ENCODE measurements around the gene C17orf58.

DNA sequence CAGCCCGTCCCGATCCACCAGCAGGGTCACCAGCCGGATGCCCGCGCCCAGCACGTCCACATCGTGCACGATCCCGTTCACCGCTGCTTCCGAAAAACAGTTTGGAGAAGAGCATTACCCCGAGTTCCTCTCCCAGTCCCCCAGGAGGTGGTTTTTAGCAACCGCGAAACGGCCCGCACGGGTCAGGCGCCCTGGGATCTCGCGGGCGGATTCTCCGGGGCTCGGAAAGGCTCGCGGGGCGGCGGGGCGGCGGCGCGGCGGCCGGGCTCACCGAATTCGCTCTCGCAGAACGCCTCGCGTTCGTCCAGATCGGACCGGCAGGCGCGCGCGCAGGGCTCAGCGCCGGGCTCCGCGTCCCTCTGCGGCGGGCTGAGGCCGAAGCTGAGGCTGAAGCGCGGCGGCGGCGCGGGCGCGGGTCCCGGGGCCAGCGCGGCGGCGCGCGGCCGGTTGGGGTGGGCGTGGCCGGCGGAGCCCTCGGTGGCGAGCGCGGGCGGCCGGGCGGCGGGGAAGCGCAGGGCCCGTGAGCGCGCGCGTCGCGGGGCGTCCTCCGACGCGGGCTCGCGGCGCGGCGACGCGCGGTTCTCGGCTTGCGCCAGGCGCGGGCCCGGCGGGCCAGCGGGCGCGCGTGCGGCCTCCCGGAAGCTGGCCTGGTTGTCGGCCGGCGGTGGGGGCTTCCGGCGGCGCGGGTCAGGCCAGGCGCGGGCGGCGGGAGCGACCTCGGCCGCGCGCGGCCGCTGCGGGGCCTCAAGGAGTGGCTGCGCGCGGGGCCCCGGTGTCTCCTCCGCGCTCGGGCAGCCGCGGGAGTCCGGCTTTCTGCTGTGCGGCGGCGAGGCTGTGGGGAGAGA, 2.9 kb downstream of the C17orf58 start:
- TF ChIP-seq, protein P1, sequence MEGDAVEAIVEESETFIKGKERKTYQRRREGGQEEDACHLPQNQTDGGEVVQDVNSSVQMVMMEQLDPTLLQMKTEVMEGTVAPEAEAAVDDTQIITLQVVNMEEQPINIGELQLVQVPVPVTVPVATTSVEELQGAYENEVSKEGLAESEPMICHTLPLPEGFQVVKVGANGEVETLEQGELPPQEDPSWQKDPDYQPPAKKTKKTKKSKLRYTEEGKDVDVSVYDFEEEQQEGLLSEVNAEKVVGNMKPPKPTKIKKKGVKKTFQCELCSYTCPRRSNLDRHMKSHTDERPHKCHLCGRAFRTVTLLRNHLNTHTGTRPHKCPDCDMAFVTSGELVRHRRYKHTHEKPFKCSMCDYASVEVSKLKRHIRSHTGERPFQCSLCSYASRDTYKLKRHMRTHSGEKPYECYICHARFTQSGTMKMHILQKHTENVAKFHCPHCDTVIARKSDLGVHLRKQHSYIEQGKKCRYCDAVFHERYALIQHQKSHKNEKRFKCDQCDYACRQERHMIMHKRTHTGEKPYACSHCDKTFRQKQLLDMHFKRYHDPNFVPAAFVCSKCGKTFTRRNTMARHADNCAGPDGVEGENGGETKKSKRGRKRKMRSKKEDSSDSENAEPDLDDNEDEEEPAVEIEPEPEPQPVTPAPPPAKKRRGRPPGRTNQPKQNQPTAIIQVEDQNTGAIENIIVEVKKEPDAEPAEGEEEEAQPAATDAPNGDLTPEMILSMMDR (IDR thresholded peaks at IDR 0.05): peak in 3 of 4 experiments; percentile 10 to 28 (median 13)
- TF ChIP-seq POLR2A (IDR thresholded peaks at IDR 0.05): peak; percentile 19 to 74

Data from uterus (tissue), 2 donors.